MM.1S (cell line): Measurements from ENCODE around the gene PAGE5.

Experiments
- CTCF ChIP-seq: fragments of 300-600 bp; sonication (generic); IDR thresholded peaks from 2 replicates; pipeline ENCODE4 v1.5.1; 2016; ENCODE audit warnings: antibody characterized with exemption, low read length, mixed read lengths
- EZH2 ChIP-seq: fragments of 300-600 bp; sonication (generic); optimal IDR thresholded peaks from 2 replicates; pipeline ENCODE3; 2017; ENCODE audit warnings: low read depth, mild to moderate bottlenecking, antibody characterized with exemption, low read length, mixed read lengths
- EZH2phosphoT487 ChIP-seq: fragments of 300-600 bp; sonication (generic); IDR thresholded peaks from 2 replicates; pipeline ENCODE4 v1.6.1; 2018; ENCODE audit warnings: antibody characterized with exemption, low read length

DNA sequence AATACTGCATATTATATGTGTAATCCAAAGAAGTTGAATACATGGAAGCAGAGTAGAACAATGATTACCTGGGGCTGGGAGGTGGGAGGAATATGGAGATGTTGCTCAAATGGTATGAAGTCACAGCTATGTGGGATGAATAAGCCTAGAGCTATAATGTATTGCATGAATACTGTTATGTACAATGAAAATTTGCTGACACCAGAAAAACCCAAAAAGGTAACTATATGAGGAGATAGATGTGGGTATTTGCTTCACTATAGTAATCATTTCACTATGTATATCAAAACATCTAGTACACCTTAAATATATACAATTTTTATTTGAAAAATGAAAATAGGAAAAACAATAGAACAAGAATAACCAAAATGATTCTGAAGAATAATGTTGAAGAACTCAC lies 33.4 kb downstream of the PAGE5 start:
- TF ChIP-seq CTCF (no peak), EZH2phosphoT487 (no peak), EZH2 (no peak)
